ENCODE measurements around the gene ENDOU.

ENDOU gene

GRCh38 chr12:47743311-47743860 is 18.1 kb upstream of the ENDOU start:
- no peak for DNase-seq (ENCODE audit: low spot score)

- DNase-seq (ENCODE audit: low spot score): peak; percentile 71
Measured at GRCh38 chr12:47742253-47742825, 17.0 kb upstream of the ENDOU start.

- DNase-seq (ENCODE audit: low spot score): peak; percentile 72
Measured at GRCh38 chr12:47741340-47741703, 16.0 kb upstream of the ENDOU start.

- DNase-seq (ENCODE audit: low spot score): no peak
Measured at GRCh38 chr12:47740606-47741339, 15.5 kb upstream of the ENDOU start.

- no peak for DNase-seq (ENCODE audit: low spot score)
Measured at GRCh38 chr12:47739979-47740378, 14.7 kb upstream of the ENDOU start.

- DNase-seq (ENCODE audit: low spot score): no peak
Measured at GRCh38 chr12:47739297-47739696, 14.0 kb upstream of the ENDOU start.

- no peak for DNase-seq (ENCODE audit: low spot score)
Measured at GRCh38 chr12:47737936-47738594, 12.8 kb upstream of the ENDOU start.

GRCh38 chr12:47736877-47737676 is 11.8 kb upstream of the ENDOU start:
- no peak for DNase-seq (ENCODE audit: low spot score)

GRCh38 chr12:47736216-47736615 is 10.9 kb upstream of the ENDOU start:
- DNase-seq (ENCODE audit: low spot score): no peak

GRCh38 chr12:47735649-47736048 is 10.4 kb upstream of the ENDOU start:
- no peak for DNase-seq (ENCODE audit: low spot score)

GRCh38 chr12:47734725-47735480 is 9.6 kb upstream of the ENDOU start:
- DNase-seq (ENCODE audit: low spot score): no peak

GRCh38 chr12:47733142-47733541 is 7.9 kb upstream of the ENDOU start:
- no peak for DNase-seq (ENCODE audit: low spot score)

GRCh38 chr12:47732504-47732903 is 7.2 kb upstream of the ENDOU start:
- DNase-seq (ENCODE audit: low spot score): no peak

GRCh38 chr12:47731723-47732122 is 6.4 kb upstream of the ENDOU start:
- no peak for DNase-seq (ENCODE audit: low spot score)

- no peak for DNase-seq (ENCODE audit: low spot score)
Measured at GRCh38 chr12:47730341-47730744, 5.1 kb upstream of the ENDOU start.

GRCh38 chr12:47729233-47729632 is 3.9 kb upstream of the ENDOU start:
- no peak for DNase-seq (ENCODE audit: low spot score)

- DNase-seq (ENCODE audit: low spot score): no peak
Measured at GRCh38 chr12:47725893-47726292, 603 bp upstream of the ENDOU start.

GRCh38 chr12:47722941-47723631 is 2.2 kb downstream of the ENDOU start:
- no peak for DNase-seq (ENCODE audit: low spot score)

- no peak for DNase-seq (ENCODE audit: low spot score)
Measured at GRCh38 chr12:47722136-47722834, 3.0 kb downstream of the ENDOU start.

- DNase-seq (ENCODE audit: low spot score): peak; percentile 13
Measured at GRCh38 chr12:47721431-47721973, 3.8 kb downstream of the ENDOU start.

Measured in CD4-positive, alpha-beta T cell treated with Interleukin-15 for 4 hours (primary cell).